GM23338 (cell line): ENCODE measurements around the gene LCTL.

Experiments
- CREB1 ChIP-seq: fragments of 250-450 bp; sonication (Bioruptor Pico); IDR thresholded peaks from 2 replicates; pipeline ENCODE4 v1.5.0; 2020; ENCODE audit warnings: low read depth, mild to moderate bottlenecking, moderate library complexity
- EZH2 ChIP-seq: fragments of 200-600 bp; sonication (generic); IDR thresholded peaks from one replicate; pipeline ENCODE4 v1.8.0; 2017; ENCODE audit warnings: antibody characterized with exemption, mild to moderate bottlenecking, low read depth; ENCODE audit not compliant: unreplicated experiment
- NANOG ChIP-seq: IDR thresholded peaks from 2 replicates; pipeline ENCODE4 v1.6.1; 2016; ENCODE audit warnings: antibody characterized with exemption, borderline replicate concordance
- POLR2AphosphoS5 ChIP-seq: IDR thresholded peaks from 2 replicates; pipeline ENCODE4 v1.6.1; 2016; ENCODE audit warnings: antibody characterized with exemption, low read depth
- STAT1 ChIP-seq: IDR thresholded peaks from one replicate; pipeline ENCODE4 v1.6.1; 2016; ENCODE audit warnings: antibody characterized with exemption; ENCODE audit not compliant: unreplicated experiment
- ZNF114 ChIP-seq: fragments of 250-450 bp; sonication (Bioruptor Pico); IDR thresholded peaks from 2 replicates; pipeline ENCODE4 v1.5.0; 2020; ENCODE audit warnings: mild to moderate bottlenecking, moderate library complexity
- ZNF331 ChIP-seq: fragments of 250-450 bp; sonication (Bioruptor Pico); IDR thresholded peaks from 2 replicates; pipeline ENCODE4 v1.5.0; 2020; ENCODE audit warnings: low read depth, mild to moderate bottlenecking, moderate library complexity
- TF ChIP-seq, protein P1 (sequence below), 2 experiments: fragments of 200-600 bp in 1 of 2; sonication (generic) in 1 of 2; conservative IDR thresholded peaks; 2 replicates each; pipeline versions ENCODE4 v1.5.1 to v1.6.1; 2016 to 2017; ENCODE audit warnings: antibody characterized with exemption in 2 of 2, low read depth in 2 of 2, mild to moderate bottlenecking in 2 of 2, moderate library complexity in 1 of 2
- TF ChIP-seq, protein P2 (sequence below): IDR thresholded peaks from one replicate; pipeline ENCODE4 v1.6.1; 2018; ENCODE audit warnings: antibody characterized with exemption; ENCODE audit not compliant: unreplicated experiment

GRCh38 chr15:66558271-66558670 is 7.5 kb downstream of the LCTL start:
- TF ChIP-seq, protein P1, sequence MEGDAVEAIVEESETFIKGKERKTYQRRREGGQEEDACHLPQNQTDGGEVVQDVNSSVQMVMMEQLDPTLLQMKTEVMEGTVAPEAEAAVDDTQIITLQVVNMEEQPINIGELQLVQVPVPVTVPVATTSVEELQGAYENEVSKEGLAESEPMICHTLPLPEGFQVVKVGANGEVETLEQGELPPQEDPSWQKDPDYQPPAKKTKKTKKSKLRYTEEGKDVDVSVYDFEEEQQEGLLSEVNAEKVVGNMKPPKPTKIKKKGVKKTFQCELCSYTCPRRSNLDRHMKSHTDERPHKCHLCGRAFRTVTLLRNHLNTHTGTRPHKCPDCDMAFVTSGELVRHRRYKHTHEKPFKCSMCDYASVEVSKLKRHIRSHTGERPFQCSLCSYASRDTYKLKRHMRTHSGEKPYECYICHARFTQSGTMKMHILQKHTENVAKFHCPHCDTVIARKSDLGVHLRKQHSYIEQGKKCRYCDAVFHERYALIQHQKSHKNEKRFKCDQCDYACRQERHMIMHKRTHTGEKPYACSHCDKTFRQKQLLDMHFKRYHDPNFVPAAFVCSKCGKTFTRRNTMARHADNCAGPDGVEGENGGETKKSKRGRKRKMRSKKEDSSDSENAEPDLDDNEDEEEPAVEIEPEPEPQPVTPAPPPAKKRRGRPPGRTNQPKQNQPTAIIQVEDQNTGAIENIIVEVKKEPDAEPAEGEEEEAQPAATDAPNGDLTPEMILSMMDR (conservative IDR thresholded peaks at IDR 0.05; ENCODE audit: low read depth in 2 of 2) = no peak
- TF ChIP-seq POLR2AphosphoS5 (no peak), STAT1 (no peak), EZH2 (no peak), ZNF114 (CRISPR knock-in tag) (no peak), CREB1 (CRISPR knock-in tag) (no peak), ZNF331 (CRISPR knock-in tag) (no peak), NANOG (no peak)
- TF ChIP-seq, protein P2, sequence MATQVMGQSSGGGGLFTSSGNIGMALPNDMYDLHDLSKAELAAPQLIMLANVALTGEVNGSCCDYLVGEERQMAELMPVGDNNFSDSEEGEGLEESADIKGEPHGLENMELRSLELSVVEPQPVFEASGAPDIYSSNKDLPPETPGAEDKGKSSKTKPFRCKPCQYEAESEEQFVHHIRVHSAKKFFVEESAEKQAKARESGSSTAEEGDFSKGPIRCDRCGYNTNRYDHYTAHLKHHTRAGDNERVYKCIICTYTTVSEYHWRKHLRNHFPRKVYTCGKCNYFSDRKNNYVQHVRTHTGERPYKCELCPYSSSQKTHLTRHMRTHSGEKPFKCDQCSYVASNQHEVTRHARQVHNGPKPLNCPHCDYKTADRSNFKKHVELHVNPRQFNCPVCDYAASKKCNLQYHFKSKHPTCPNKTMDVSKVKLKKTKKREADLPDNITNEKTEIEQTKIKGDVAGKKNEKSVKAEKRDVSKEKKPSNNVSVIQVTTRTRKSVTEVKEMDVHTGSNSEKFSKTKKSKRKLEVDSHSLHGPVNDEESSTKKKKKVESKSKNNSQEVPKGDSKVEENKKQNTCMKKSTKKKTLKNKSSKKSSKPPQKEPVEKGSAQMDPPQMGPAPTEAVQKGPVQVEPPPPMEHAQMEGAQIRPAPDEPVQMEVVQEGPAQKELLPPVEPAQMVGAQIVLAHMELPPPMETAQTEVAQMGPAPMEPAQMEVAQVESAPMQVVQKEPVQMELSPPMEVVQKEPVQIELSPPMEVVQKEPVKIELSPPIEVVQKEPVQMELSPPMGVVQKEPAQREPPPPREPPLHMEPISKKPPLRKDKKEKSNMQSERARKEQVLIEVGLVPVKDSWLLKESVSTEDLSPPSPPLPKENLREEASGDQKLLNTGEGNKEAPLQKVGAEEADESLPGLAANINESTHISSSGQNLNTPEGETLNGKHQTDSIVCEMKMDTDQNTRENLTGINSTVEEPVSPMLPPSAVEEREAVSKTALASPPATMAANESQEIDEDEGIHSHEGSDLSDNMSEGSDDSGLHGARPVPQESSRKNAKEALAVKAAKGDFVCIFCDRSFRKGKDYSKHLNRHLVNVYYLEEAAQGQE = no peak
